Brain microvascular endothelial cell (primary cell): ENCODE results near the gene MMP14.

Experiments
- DNase-seq: peaks from one replicate; pipeline ENCODE4 v3.0.0-alpha.2; 2020
- H3K27ac ChIP-seq: fragments of 250-450 bp; sonication (Bioruptor Pico); 2 replicates; pipeline ENCODE4 v1.5.1; 2020; ENCODE audit warnings: mild to moderate bottlenecking, moderate library complexity
- H3K27me3 ChIP-seq: fragments of 250-450 bp; sonication (Bioruptor Pico); replicated peaks from 2 replicates; pipeline ENCODE4 v1.5.1; 2020; ENCODE audit warnings: mild to moderate bottlenecking
- H3K36me3 ChIP-seq: fragments of 250-450 bp; sonication (Bioruptor Pico); replicated peaks from 2 replicates; pipeline ENCODE4 v1.5.1; 2020; ENCODE audit warnings: mild to moderate bottlenecking
- H3K4me3 ChIP-seq: 2 replicates; pipeline ENCODE4 v1.5.1; 2011; ENCODE audit warnings: low read depth, mild to moderate bottlenecking, control low read depth, low read length, moderate library complexity
- CTCF ChIP-seq: IDR thresholded peaks from 2 replicates; pipeline ENCODE4 v1.5.1; 2011; ENCODE audit warnings: low read depth, mild to moderate bottlenecking, moderate library complexity, low read length, control low read depth, inconsistent platforms; ENCODE audit errors: missing control alignments
- in situ Hi-C: cut with HindIII; loops from 2 replicates; pipeline ENCODE4 v1.10.0; 2017; ENCODE audit warnings: low sequenced_read_pairs, low pct_ligation_motif_present

MMP14 gene

GRCh38 chr14:22871224-22872032 lies 35.0 kb downstream of the MMP14 start, which contains the start of gene LRP10:
Gene LRP10, plus strand, starts transcription at chr14:22871740. Its CDS starts 564 bp downstream, at chr14:22872304.
- H3K36me3 ChIP-seq: peaks cover 31% of the 10 kb centered on the region
- in situ Hi-C loops: no loop called here
- peak; percentile 82 for DNase-seq
- no peak for TF ChIP-seq CTCF
- peak within 1 kb of the TSS; percentile 80 for H3K4me3 ChIP-seq
- H3K27me3 ChIP-seq: no peaks in the 10 kb centered on the region
- peak within 1 kb of the TSS; percentile 81 for H3K27ac ChIP-seq

- in situ Hi-C loops: no loop called here
- DNase-seq: peak; percentile 82
- Histone ChIP-seq H3K36me3 (peaks cover 38% of the 10 kb centered on the region), H3K27ac (peak overlapping the region; percentile 81), H3K4me3 (peak overlapping the region; percentile 80), H3K27me3 (no peaks in the 10 kb centered on the region)
- peak; percentile 98 for TF ChIP-seq CTCF
These were observed 35.8 kb downstream of the MMP14 start for GRCh38 chr14:22872033-22872832.

- in situ Hi-C loops: no loop called here
- peaks cover 45% of the 10 kb centered on the region for H3K36me3 ChIP-seq
These were observed 36.6 kb downstream of the MMP14 start for GRCh38 chr14:22872833-22873520.

GRCh38 chr14:22875003-22875747 lies 38.8 kb downstream of the MMP14 start:
- H3K27ac ChIP-seq: no peak overlapping the region
- no peak overlapping the region for H3K4me3 ChIP-seq
- no peaks in the 10 kb centered on the region for H3K27me3 ChIP-seq
- DNase-seq: no peak
- TF ChIP-seq CTCF: no peak
- in situ Hi-C loops: no loop called here
- H3K36me3 ChIP-seq: peaks cover 59% of the 10 kb centered on the region

More at GRCh38 chr14:22872833-22873520, 36.6 kb downstream of the MMP14 start:
- Histone ChIP-seq H3K27ac (peak overlapping the region; percentile 81), H3K27me3 (no peaks in the 10 kb centered on the region), H3K4me3 (peak overlapping the region; percentile 80)
- DNase-seq: no peak
- TF ChIP-seq CTCF: no peak

GRCh38 chr14:22875748-22876319 lies 39.4 kb downstream of the MMP14 start:
- in situ Hi-C loops: no loop called here
- peaks cover 59% of the 10 kb centered on the region for H3K36me3 ChIP-seq
- H3K27me3 ChIP-seq: no peaks in the 10 kb centered on the region

More at GRCh38 chr14:22875748-22876319, 39.4 kb downstream of the MMP14 start:
- H3K27ac ChIP-seq: no peak overlapping the region
- TF ChIP-seq CTCF: no peak
- DNase-seq: no peak
- H3K4me3 ChIP-seq: no peak overlapping the region
